Breast epithelium (tissue), 4 donors: ENCODE data around the gene GRIN2D. TPM values are rescaled to one million over a fixed set of nuclear protein-coding genes. Genes with fewer than 3 reads are reported as not detected.
A peak's percentile ranks its signal among the peaks of the same experiment; 100 is the strongest.

Experiments used
- DNase-seq, 2 donors: peaks; one replicate each; pipeline ENCODE4 v3.0.0-alpha.2; 2019; ENCODE audit warnings: low spot score in 2 of 2
- H3K27ac ChIP-seq, 2 donors: fragments of 200-600 bp; sonication (generic) in 1 of 2; one replicate each; pipeline ENCODE4 v1.5.1; 2016 to 2019; ENCODE audit warnings: mild to moderate bottlenecking in 1 of 2
- H3K27me3 ChIP-seq, 2 donors: fragments of 200-600 bp; sonication (generic) in 1 of 2; one replicate each; pipeline versions ENCODE4 v1.5.1 to v1.6.0; 2017 to 2019; ENCODE audit warnings: control low read depth in 1 of 2, mild to moderate bottlenecking in 1 of 2
- H3K36me3 ChIP-seq: fragments of 200-600 bp; one replicate; pipeline ENCODE4 v1.5.1; 2019
- H3K4me1 ChIP-seq, 2 donors: fragments of 200-600 bp; sonication (generic); one replicate each; pipeline ENCODE4 v1.5.1; 2016 to 2019; ENCODE audit warnings: control low read depth in 1 of 2
- H3K4me3 ChIP-seq, 3 donors: fragments of 200-600 bp; sonication (generic); 1 replicate in 2 of 3; 2 replicates in 1 of 3; pipeline ENCODE4 v1.5.1; 2016 to 2019; ENCODE audit warnings: mild to moderate bottlenecking in 3 of 3, moderate library complexity in 2 of 3
- H3K9me3 ChIP-seq, 2 donors: fragments of 200-600 bp; sonication (generic) in 1 of 2; one replicate each; pipeline ENCODE4 v1.5.1; 2016 to 2019; ENCODE audit warnings: control low read depth in 1 of 2
- POLR2A ChIP-seq: fragments of 450-650 bp; IDR thresholded peaks from one replicate; pipeline ENCODE4 v1.6.1; 2016; ENCODE audit warnings: antibody characterized with exemption, mild to moderate bottlenecking, moderate library complexity
- POLR2AphosphoS5 ChIP-seq, 3 donors: sonication (generic); formaldehyde crosslinking; IDR thresholded peaks; one replicate each; pipeline ENCODE4 v1.6.1; 2017; ENCODE audit warnings: antibody characterized with exemption in 3 of 3
- intact Hi-C: fragments of 100-400 bp; cut with DNase I; formaldehyde crosslinking; loops from one replicate; pipeline ENCODE4 v1.15.1; 2023; ENCODE audit warnings: low total_unique reads
- total RNA-seq, 3 donors: library from RNA; depleted of rRNA; stranded (reverse); fragments of >200 nt; gene quantifications; one replicate each; pipeline ENCODE4 v1.1.0, GENCODE V29; 2016
- TF ChIP-seq, protein P1 (sequence below), 3 donors: fragments of 450-650 bp; IDR thresholded peaks; one replicate each; pipeline ENCODE4 v1.5.1; 2016 to 2017; ENCODE audit warnings: antibody characterized with exemption in 3 of 3, mild to moderate bottlenecking in 3 of 3, moderate library complexity in 3 of 3

GRIN2D gene
- total RNA-seq, 3 donors from 2014 or later, result 0.32 to 0.33 TPM; not detected in 1

- no peak for DNase-seq
- H3K36me3 ChIP-seq, result no peaks in the 10 kb centered on the region
- H3K4me1 ChIP-seq, result no peaks in the 10 kb centered on the region
- no peak overlapping the region for H3K4me3 ChIP-seq
- no peak overlapping the region for H3K27ac ChIP-seq
- H3K9me3 ChIP-seq, result no peaks in the 10 kb centered on the region
- intact Hi-C loops, result no loop called here
- no peak for TF ChIP-seq POLR2A
- TF ChIP-seq POLR2AphosphoS5 (IDR thresholded peaks at IDR 0.05), result no peak
- TF ChIP-seq, protein P1, sequence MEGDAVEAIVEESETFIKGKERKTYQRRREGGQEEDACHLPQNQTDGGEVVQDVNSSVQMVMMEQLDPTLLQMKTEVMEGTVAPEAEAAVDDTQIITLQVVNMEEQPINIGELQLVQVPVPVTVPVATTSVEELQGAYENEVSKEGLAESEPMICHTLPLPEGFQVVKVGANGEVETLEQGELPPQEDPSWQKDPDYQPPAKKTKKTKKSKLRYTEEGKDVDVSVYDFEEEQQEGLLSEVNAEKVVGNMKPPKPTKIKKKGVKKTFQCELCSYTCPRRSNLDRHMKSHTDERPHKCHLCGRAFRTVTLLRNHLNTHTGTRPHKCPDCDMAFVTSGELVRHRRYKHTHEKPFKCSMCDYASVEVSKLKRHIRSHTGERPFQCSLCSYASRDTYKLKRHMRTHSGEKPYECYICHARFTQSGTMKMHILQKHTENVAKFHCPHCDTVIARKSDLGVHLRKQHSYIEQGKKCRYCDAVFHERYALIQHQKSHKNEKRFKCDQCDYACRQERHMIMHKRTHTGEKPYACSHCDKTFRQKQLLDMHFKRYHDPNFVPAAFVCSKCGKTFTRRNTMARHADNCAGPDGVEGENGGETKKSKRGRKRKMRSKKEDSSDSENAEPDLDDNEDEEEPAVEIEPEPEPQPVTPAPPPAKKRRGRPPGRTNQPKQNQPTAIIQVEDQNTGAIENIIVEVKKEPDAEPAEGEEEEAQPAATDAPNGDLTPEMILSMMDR (IDR thresholded peaks at IDR 0.05), result no peak
- no peaks in the 10 kb centered on the region for H3K27me3 ChIP-seq
Measured at GRCh38 chr19:48355365-48355954, 38.0 kb upstream of the GRIN2D start.

DNA sequence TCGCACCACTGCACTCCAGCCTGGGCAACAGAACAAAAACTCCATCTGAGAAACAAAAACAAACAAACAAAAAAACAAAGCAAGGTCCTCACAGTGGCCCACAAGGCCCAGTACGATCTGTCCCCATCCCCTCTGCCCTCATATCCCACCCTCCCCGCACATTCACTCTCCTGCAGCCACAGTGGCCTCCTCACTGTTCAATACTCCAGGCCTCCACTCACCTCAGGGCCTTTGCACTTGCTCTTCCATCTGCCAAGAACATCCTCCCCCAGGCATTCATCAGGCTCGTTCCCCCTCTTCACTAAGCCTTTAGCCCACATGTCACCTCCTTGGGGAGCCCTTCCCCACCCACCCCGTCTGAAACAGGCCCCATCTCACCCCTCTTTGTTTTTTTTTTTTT lies 34.3 kb upstream of the GRIN2D start:
- H3K27ac ChIP-seq, result no peak overlapping the region
- no peaks in the 10 kb centered on the region for H3K4me1 ChIP-seq
- TF ChIP-seq POLR2A (no peak), POLR2AphosphoS5 (IDR thresholded peaks at IDR 0.05) (no peak)
- H3K27me3 ChIP-seq, result no peaks in the 10 kb centered on the region
- no peaks in the 10 kb centered on the region for H3K9me3 ChIP-seq
- H3K4me3 ChIP-seq, result no peak overlapping the region
- DNase-seq, result no peak
- intact Hi-C loops, result no loop called here
- H3K36me3 ChIP-seq, result no peaks in the 10 kb centered on the region

- no peaks in the 10 kb centered on the region for H3K4me1 ChIP-seq
- H3K36me3 ChIP-seq, result no peaks in the 10 kb centered on the region
- intact Hi-C loops, result no loop called here
- no peak overlapping the region for H3K27ac ChIP-seq
- DNase-seq, result no peak
- no peaks in the 10 kb centered on the region for H3K9me3 ChIP-seq
- no peak overlapping the region for H3K4me3 ChIP-seq
- no peaks in the 10 kb centered on the region for H3K27me3 ChIP-seq
- no peak for TF ChIP-seq POLR2AphosphoS5 (IDR thresholded peaks at IDR 0.05)
Measured at GRCh38 chr19:48361912-48362311, 31.6 kb upstream of the GRIN2D start.

- TF ChIP-seq POLR2AphosphoS5 (IDR thresholded peaks at IDR 0.05), result peak; percentile 44 to 57 (median 50)
- no peak for TF ChIP-seq POLR2A
- no peaks in the 10 kb centered on the region for H3K36me3 ChIP-seq
- H3K9me3 ChIP-seq, result no peaks in the 10 kb centered on the region
- peak; percentile 93 to 97 for DNase-seq
- intact Hi-C loops, result no loop called here
- no peaks in the 10 kb centered on the region for H3K4me1 ChIP-seq
- H3K27me3 ChIP-seq, result no peaks in the 10 kb centered on the region
- H3K4me3 ChIP-seq, result peak overlapping the region; percentile 66 to 73 (median 70)
- H3K27ac ChIP-seq, result peak overlapping the region; percentile 95
Measured at GRCh38 chr19:48362716-48363499, 30.6 kb upstream of the GRIN2D start.

DNA sequence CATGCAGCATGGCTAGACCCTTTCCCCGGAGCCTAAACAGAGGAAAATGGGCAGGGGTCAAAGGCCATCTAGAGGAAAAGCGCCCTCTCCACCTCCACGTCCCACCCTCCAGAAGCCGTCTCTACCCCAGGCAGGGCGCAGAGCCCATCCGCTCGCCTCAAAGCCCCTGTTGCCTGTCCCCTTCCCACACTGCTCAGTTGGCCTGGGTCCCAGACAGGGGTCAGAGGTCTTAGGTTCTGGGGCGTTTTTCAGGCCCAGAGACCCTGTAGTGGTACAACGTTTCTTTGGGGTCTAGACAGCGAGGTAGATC lies 30.0 kb upstream of the GRIN2D start:
- H3K27ac ChIP-seq, result peak overlapping the region; percentile 95
- DNase-seq, result no peak
- no peaks in the 10 kb centered on the region for H3K36me3 ChIP-seq
- no peaks in the 10 kb centered on the region for H3K9me3 ChIP-seq
- no peaks in the 10 kb centered on the region for H3K27me3 ChIP-seq
- intact Hi-C loops, result no loop called here
- H3K4me1 ChIP-seq, result no peaks in the 10 kb centered on the region
- peak overlapping the region; percentile 66 to 73 (median 70) for H3K4me3 ChIP-seq
- TF ChIP-seq, protein P1 (IDR thresholded peaks at IDR 0.05), result no peak
- no peak for TF ChIP-seq POLR2AphosphoS5 (IDR thresholded peaks at IDR 0.05)

DNA sequence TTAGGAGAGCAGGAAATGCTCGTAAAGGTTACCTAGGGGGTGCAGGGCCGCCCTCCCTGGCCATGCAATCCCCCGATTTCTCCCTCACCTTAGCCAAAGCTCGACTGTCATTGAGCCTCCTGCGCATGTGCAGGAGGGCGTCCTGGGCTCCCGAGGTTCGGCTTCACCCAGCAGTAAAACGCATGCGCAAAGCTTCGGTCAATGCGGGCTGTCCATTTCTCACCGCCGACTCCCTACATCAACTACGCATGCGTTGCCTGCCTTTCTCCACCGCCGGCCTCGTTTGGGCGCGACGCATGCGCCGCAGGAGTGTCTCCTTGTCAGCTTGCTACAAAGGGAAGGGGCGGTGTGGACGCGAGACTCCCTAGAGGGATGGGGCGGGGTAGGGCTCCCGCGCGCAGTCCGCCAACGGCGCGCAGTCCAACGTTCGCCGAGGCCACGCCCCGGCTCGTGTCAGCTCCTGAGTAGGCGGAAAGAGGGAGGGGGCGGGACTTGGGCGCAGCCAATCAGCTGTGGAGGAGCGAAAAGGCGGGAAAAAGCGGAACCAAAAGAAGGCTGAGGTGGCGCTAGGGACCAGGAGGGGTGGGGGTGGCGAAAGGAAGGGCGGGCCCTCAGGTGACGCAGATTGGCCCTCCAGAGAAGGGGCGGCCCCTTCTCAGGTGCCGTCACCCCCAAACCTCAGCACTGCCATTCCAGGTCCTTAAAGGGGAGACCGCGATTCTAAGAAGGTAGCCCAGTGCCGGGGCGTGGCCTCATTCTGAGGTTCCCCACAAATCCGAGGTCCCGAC lies 29.5 kb upstream of the GRIN2D start, which contains the start of the genes SYNGR4 and TMEM143:
TSS of gene SYNGR4 (plus strand) at position 558 of the 788 bp plus-strand sequence. CDS start 1,476 bp downstream, outside the sequence.
TSS of gene TMEM143 (minus strand) at position 131 of the 788 bp plus-strand sequence. CDS start at position 111, 20 bp downstream.
- Histone ChIP-seq H3K4me3 (peak within 1 kb of the TSS; percentile 66 to 73 (median 70)), H3K36me3 (no peaks in the 10 kb centered on the region), H3K4me1 (no peaks in the 10 kb centered on the region), H3K27ac (peak within 1 kb of the TSS; percentile 95), H3K27me3 (no peaks in the 10 kb centered on the region), H3K9me3 (no peaks in the 10 kb centered on the region)
- intact Hi-C loops, result no loop called here
- peak; percentile 98 to 99 for DNase-seq
- TF ChIP-seq, protein P1 (IDR thresholded peaks at IDR 0.05), result no peak
- peak; percentile 34 to 61 (median 52) for TF ChIP-seq POLR2AphosphoS5 (IDR thresholded peaks at IDR 0.05)
